ENCODE results near the gene ABHD15.
A peak's percentile ranks its signal among the peaks of the same experiment; 100 is the strongest.

ABHD15 gene

GRCh38 chr17:29555840-29556239 lies 11.0 kb downstream of the ABHD15 start:
- Histone ChIP-seq H3K9ac (no peak overlapping the region), H3K27ac (no peak overlapping the region)
- TF ChIP-seq, protein P1, sequence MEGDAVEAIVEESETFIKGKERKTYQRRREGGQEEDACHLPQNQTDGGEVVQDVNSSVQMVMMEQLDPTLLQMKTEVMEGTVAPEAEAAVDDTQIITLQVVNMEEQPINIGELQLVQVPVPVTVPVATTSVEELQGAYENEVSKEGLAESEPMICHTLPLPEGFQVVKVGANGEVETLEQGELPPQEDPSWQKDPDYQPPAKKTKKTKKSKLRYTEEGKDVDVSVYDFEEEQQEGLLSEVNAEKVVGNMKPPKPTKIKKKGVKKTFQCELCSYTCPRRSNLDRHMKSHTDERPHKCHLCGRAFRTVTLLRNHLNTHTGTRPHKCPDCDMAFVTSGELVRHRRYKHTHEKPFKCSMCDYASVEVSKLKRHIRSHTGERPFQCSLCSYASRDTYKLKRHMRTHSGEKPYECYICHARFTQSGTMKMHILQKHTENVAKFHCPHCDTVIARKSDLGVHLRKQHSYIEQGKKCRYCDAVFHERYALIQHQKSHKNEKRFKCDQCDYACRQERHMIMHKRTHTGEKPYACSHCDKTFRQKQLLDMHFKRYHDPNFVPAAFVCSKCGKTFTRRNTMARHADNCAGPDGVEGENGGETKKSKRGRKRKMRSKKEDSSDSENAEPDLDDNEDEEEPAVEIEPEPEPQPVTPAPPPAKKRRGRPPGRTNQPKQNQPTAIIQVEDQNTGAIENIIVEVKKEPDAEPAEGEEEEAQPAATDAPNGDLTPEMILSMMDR (conservative IDR thresholded peaks at IDR 0.05; ENCODE audit: low read depth, low read length), result no peak

GRCh38 chr17:29549177-29549923 lies 17.5 kb downstream of the ABHD15 start:
- Histone ChIP-seq H3K27me3 (ENCODE audit: insufficient read depth, low read depth) (no peaks in the 10 kb centered on the region), H3K79me2 (ENCODE audit: insufficient read depth, low read depth) (no peaks in the 10 kb centered on the region), H3K27ac (peak overlapping the region; percentile 41), H3K4me2 (peak overlapping the region; percentile 19), H3K36me3 (ENCODE audit: insufficient read depth) (no peaks in the 10 kb centered on the region), H2AFZ (ENCODE audit: low read depth) (no peak overlapping the region), H3K4me3 (IDR thresholded peaks at IDR 0.05; ENCODE audit: insufficient read depth, low read depth, low read length) (no peak overlapping the region), H3K9ac (no peak overlapping the region), H4K20me1 (ENCODE audit: insufficient read depth) (no peaks in the 10 kb centered on the region), H3K4me1 (ENCODE audit: low read depth, poor library complexity, severe bottlenecking) (peaks cover 21% of the 10 kb centered on the region)
- TF ChIP-seq, protein P1 (conservative IDR thresholded peaks at IDR 0.05; ENCODE audit: low read depth, low read length), result no peak

More at GRCh38 chr17:29555840-29556239, 11.0 kb downstream of the ABHD15 start:
- H3K79me2 ChIP-seq (ENCODE audit: insufficient read depth, low read depth), result no peaks in the 10 kb centered on the region
- no peaks in the 10 kb centered on the region for H3K36me3 ChIP-seq (ENCODE audit: insufficient read depth)
- H3K4me3 ChIP-seq (IDR thresholded peaks at IDR 0.05; ENCODE audit: insufficient read depth, low read depth, low read length), result no peak overlapping the region
- no peak overlapping the region for H3K4me2 ChIP-seq
- no peaks in the 10 kb centered on the region for H4K20me1 ChIP-seq (ENCODE audit: insufficient read depth)
- no peaks in the 10 kb centered on the region for H3K27me3 ChIP-seq (ENCODE audit: insufficient read depth, low read depth)
- no peak overlapping the region for H2AFZ ChIP-seq (ENCODE audit: low read depth)
- no peaks in the 10 kb centered on the region for H3K4me1 ChIP-seq (ENCODE audit: low read depth, poor library complexity, severe bottlenecking)

DNA sequence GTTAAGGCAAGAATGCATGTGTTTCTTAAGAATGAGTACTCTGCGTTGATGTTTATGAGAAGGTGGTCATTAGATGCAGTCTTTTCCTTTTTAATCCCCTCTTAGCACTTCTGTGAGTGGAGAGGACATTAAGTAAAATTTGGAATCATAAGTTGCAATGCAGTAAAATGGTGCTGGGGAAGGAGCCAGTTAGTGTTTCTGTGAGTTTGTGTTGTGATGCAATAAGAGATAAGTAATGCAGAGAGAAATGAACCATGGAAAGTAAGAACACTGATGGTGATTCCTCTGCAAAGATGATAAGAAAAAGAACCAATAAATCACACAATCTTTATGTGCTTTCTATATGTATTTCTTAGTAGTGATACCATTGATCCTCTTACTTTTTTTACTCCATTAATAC lies 20.0 kb downstream of the ABHD15 start:
- H3K4me1 ChIP-seq (ENCODE audit: low read depth, poor library complexity, severe bottlenecking), result peaks cover 21% of the 10 kb centered on the region
- no peaks in the 10 kb centered on the region for H3K36me3 ChIP-seq (ENCODE audit: insufficient read depth)
- TF ChIP-seq, protein P1 (conservative IDR thresholded peaks at IDR 0.05; ENCODE audit: low read depth, low read length), result no peak
- no peaks in the 10 kb centered on the region for H3K79me2 ChIP-seq (ENCODE audit: insufficient read depth, low read depth)
- no peak overlapping the region for H3K9ac ChIP-seq
- H2AFZ ChIP-seq (ENCODE audit: low read depth), result no peak overlapping the region
- no peak overlapping the region for H3K4me3 ChIP-seq (IDR thresholded peaks at IDR 0.05; ENCODE audit: insufficient read depth, low read depth, low read length)
- H3K4me2 ChIP-seq, result no peak overlapping the region
- no peaks in the 10 kb centered on the region for H3K27me3 ChIP-seq (ENCODE audit: insufficient read depth, low read depth)
- H4K20me1 ChIP-seq (ENCODE audit: insufficient read depth), result no peaks in the 10 kb centered on the region
- H3K27ac ChIP-seq, result no peak overlapping the region

DNA sequence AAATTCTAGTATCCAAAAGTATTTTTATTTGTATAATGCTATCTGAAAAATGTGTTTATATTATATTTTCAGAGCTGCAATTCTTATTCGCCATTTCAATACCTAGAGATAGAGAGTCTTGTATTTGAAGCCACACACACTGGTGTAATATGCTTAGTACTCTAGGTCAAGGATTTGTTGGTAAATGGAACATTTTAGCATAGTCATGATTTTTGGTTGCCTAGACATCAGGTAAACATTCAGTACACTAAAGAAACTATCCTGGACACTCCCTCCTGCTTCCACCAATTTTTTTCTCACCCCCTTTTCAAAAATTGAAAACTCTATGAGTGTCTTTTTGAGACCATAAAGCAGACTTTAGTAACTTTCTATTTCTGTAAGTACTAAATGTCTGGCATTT lies 20.8 kb downstream of the ABHD15 start:
- Histone ChIP-seq H3K27ac (no peak overlapping the region), H3K9ac (no peak overlapping the region), H2AFZ (ENCODE audit: low read depth) (no peak overlapping the region), H3K4me1 (ENCODE audit: low read depth, poor library complexity, severe bottlenecking) (peaks cover 21% of the 10 kb centered on the region), H3K4me2 (no peak overlapping the region), H3K79me2 (ENCODE audit: insufficient read depth, low read depth) (no peaks in the 10 kb centered on the region), H3K4me3 (IDR thresholded peaks at IDR 0.05; ENCODE audit: insufficient read depth, low read depth, low read length) (no peak overlapping the region), H4K20me1 (ENCODE audit: insufficient read depth) (no peaks in the 10 kb centered on the region), H3K27me3 (ENCODE audit: insufficient read depth, low read depth) (no peaks in the 10 kb centered on the region), H3K36me3 (ENCODE audit: insufficient read depth) (no peaks in the 10 kb centered on the region)
- TF ChIP-seq, protein P1 (conservative IDR thresholded peaks at IDR 0.05; ENCODE audit: low read depth, low read length), result no peak

Data from KMS-11 (cell line).